H1 (cell line): ENCODE results near the gene GPT2. TPM values are rescaled to one million over a fixed set of nuclear protein-coding genes. Genes with fewer than 3 reads are reported as not detected.

Experiments
- CHD7 ChIP-seq: fragments of 300-600 bp; sonication (generic); IDR thresholded peaks from 2 replicates; pipeline ENCODE4 v1.7.1; 2012; ENCODE audit warnings: low read length, moderate library complexity, mild to moderate bottlenecking, inconsistent platforms; ENCODE audit not compliant: insufficient replicate concordance
- RNF2 ChIP-seq: fragments of 200-900, 300-1000 bp; sonication (generic); IDR thresholded peaks from 2 replicates; pipeline ENCODE4 v1.7.1; 2016; ENCODE audit warnings: borderline replicate concordance, low read depth, mild to moderate bottlenecking, antibody characterized with exemption, low read length; ENCODE audit not compliant: poor library complexity, severe bottlenecking; ENCODE audit errors: missing control alignments
- polyA plus RNA-seq, 7 experiments: library from polyadenylated mRNA; depleted of rRNA in 3 of 7; stranded (reverse) in 5 of 7; unstranded in 2 of 7; fragments of >200 nt in 5 of 7; fragments of 200-250 nt in 2 of 7; gene quantifications; 1 replicate in 5 of 7; 2 replicates in 1 of 7; 4 replicates in 1 of 7; pipeline versions ENCODE4 v1.2.1 to v1.2.3, GENCODE V29; 2011 to 2013; ENCODE audit warnings: missing spikeins in 2 of 7, mixed read lengths in 2 of 7
- total RNA-seq: library from RNA; stranded (reverse); fragmentation: NEBNext Ultra II Directional; extraction: Animal tissue kit (Norgen Biotek cat#: 25700); gene quantifications from 2 replicates; pipeline ENCODE4 v1.2.1, GENCODE V29; 2021

The GPT2 gene
- total and polyA plus RNA-seq, 2 of the 8 experiments (the other 6 are each of a cell fraction or from before 2014, with no cell fraction given): 71.6 to 94.1 TPM

- TF ChIP-seq CHD7: no peak
- TF ChIP-seq RNF2: no peak
These were observed 39.4 kb upstream of the GPT2 start (continued) for GRCh38 chr16:46844771-46845170.
